Measurements from ENCODE around the gene HES5.
A peak's percentile ranks its signal among the peaks of the same experiment; 100 is the strongest.

Gene HES5

DNA sequence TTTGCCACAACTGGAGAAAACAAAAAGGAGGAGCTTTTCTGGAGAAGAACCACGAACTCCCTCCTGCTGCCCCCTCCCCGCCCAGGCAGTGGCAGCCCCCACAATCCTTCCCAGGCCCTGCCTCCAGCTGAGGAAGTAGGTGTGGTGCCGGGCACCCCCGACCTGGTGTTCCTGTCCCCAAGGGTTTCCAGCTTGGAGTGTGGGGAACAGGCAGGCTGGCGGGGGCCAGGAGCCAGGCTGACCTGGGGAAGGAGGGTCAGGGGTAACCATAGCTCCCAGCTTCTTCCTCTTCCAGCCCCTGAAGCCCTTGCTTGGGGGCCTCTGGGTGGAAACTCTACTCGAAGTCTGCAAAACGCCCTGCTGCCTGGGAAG, 4.2 kb upstream of the HES5 start:
- Histone ChIP-seq H3K4me3 (ENCODE audit: low read length) (no peak overlapping the region), H3K27me3 (ENCODE audit: control insufficient read depth, insufficient read depth, low read length) (no peaks in the 10 kb centered on the region), H3K36me3 (ENCODE audit: insufficient read depth, low read length) (no peaks in the 10 kb centered on the region), H3K4me1 (ENCODE audit: control insufficient read depth, insufficient read depth, low read length) (peaks cover 56% of the 10 kb centered on the region), H3K4me2 (ENCODE audit: low read length) (peak overlapping the region; percentile 39), H3K9ac (ENCODE audit: low read depth, low read length) (no peak overlapping the region), H3K9me3 (replicated peaks; ENCODE audit: low read length) (no peaks in the 10 kb centered on the region)

DNA sequence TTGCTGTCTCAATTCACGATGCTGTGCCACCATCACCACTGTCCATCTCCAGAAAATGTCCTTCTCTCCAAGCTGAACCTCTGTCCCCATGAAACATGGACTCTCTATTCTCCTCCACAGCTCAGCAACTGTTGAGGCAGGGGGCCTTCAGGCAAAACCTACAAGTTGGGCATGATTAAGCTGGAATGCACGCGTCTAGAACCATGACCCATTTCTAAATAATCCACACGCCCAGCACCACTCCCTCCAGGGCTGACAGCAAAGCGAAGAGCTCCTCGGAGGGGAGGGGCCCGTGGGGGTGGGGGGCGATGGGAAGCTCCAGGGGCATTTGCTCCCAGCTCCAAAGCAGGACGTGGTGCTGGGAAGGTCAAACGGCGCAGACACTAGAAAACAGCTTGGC, 3.3 kb upstream of the HES5 start:
- Histone ChIP-seq H3K4me3 (ENCODE audit: low read length) (peak overlapping the region; percentile 0), H3K4me2 (ENCODE audit: low read length) (peak overlapping the region; percentile 29), H3K36me3 (ENCODE audit: insufficient read depth, low read length) (no peaks in the 10 kb centered on the region), H3K9ac (ENCODE audit: low read depth, low read length) (peak overlapping the region; percentile 10), H3K9me3 (replicated peaks; ENCODE audit: low read length) (no peaks in the 10 kb centered on the region), H3K4me1 (ENCODE audit: control insufficient read depth, insufficient read depth, low read length) (peaks cover 64% of the 10 kb centered on the region), H3K27me3 (ENCODE audit: control insufficient read depth, insufficient read depth, low read length) (no peaks in the 10 kb centered on the region)

GRCh38 chr1:2532485-2533160, 2.6 kb upstream of the HES5 start:
- Histone ChIP-seq H3K4me2 (ENCODE audit: low read length) (peak overlapping the region; percentile 29), H3K9ac (ENCODE audit: low read depth, low read length) (peak overlapping the region; percentile 10), H3K9me3 (replicated peaks; ENCODE audit: low read length) (no peaks in the 10 kb centered on the region), H3K4me1 (ENCODE audit: control insufficient read depth, insufficient read depth, low read length) (peaks cover 70% of the 10 kb centered on the region), H3K36me3 (ENCODE audit: insufficient read depth, low read length) (no peaks in the 10 kb centered on the region), H3K4me3 (ENCODE audit: low read length) (peak overlapping the region; percentile 0), H3K27me3 (ENCODE audit: control insufficient read depth, insufficient read depth, low read length) (no peaks in the 10 kb centered on the region)

DNA sequence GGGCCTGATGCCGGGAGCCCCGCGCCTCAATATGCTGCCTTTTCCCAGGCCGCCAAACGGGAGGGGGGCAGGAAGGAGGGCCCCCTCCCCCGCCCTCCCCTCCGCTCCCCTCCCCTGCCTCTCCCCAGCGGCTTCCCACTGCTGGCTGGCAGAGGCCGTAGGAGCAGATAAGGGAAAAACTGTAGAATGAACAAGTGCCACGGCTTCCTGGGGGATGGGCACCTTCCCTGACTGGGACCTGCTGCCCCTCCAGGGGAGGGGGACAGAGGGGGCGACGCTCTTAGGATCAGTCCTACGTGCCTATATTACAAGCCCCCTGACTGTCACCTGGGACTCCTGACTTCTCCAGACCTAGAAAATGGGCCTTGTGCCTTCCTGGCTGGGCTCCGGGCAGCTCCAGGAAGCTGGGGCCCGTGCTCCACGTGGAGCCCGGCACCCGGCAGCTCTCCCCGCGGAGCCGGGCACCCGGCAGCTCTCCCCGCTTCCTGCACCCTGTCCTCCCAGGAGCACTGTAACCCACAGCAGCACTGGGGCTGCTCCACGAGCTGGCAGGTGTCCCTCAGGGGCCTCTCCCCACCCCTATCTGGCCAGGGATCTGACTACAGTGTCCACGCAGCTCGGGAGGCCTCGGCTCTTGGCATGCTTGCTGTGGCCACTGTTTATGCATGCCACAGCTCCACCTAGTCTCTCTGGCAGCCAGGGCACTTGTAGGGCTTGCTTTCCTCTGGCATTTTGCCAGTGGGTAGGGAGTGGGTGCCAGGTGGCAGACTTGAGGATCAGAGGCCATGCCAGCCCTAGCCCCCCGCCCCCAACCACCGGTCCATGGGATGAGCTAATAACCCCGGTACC, 674 bp upstream of the HES5 start:
- H3K9ac ChIP-seq (ENCODE audit: low read depth, low read length), result no peak overlapping the region
- peak overlapping the region; percentile 79 for H3K4me2 ChIP-seq (ENCODE audit: low read length)
- H3K36me3 ChIP-seq (ENCODE audit: insufficient read depth, low read length), result no peaks in the 10 kb centered on the region
- H3K4me3 ChIP-seq (ENCODE audit: low read length), result no peak overlapping the region
- H3K4me1 ChIP-seq (ENCODE audit: control insufficient read depth, insufficient read depth, low read length), result peaks cover 79% of the 10 kb centered on the region
- no peaks in the 10 kb centered on the region for H3K9me3 ChIP-seq (replicated peaks; ENCODE audit: low read length)
- H3K27me3 ChIP-seq (ENCODE audit: control insufficient read depth, insufficient read depth, low read length), result no peaks in the 10 kb centered on the region

- no peak overlapping the region for H3K4me3 ChIP-seq (ENCODE audit: low read length)
- H3K36me3 ChIP-seq (ENCODE audit: insufficient read depth, low read length), result no peaks in the 10 kb centered on the region
- peaks cover 76% of the 10 kb centered on the region for H3K4me1 ChIP-seq (ENCODE audit: control insufficient read depth, insufficient read depth, low read length)
- H3K9ac ChIP-seq (ENCODE audit: low read depth, low read length), result no peak overlapping the region
- H3K4me2 ChIP-seq (ENCODE audit: low read length), result peak overlapping the region; percentile 79
- no peaks in the 10 kb centered on the region for H3K27me3 ChIP-seq (ENCODE audit: control insufficient read depth, insufficient read depth, low read length)
- H3K9me3 ChIP-seq (replicated peaks; ENCODE audit: low read length), result no peaks in the 10 kb centered on the region
Measured at GRCh38 chr1:2528966-2529783, 888 bp downstream of the HES5 start.

DNA sequence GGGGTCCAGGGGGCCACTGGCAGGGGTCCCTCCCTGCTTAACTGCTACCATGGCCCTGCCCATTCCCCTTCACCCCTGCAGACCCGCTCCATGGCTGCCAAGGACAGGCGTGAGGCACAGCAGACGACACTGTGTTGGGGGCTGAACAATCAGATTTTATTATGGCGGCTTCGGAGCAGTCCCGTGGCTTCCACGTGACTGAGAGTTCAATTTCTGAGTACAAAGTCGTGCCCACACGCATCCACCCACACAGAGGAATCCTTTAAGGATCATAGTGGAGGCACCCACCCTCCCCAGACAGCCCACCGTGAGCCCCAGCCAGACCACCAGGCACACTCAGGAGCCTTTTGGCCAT, 1.5 kb downstream of the HES5 start:
- peaks cover 72% of the 10 kb centered on the region for H3K4me1 ChIP-seq (ENCODE audit: control insufficient read depth, insufficient read depth, low read length)
- H3K4me2 ChIP-seq (ENCODE audit: low read length), result peak overlapping the region; percentile 79
- H3K9ac ChIP-seq (ENCODE audit: low read depth, low read length), result no peak overlapping the region
- no peaks in the 10 kb centered on the region for H3K36me3 ChIP-seq (ENCODE audit: insufficient read depth, low read length)
- H3K9me3 ChIP-seq (replicated peaks; ENCODE audit: low read length), result no peaks in the 10 kb centered on the region
- no peak overlapping the region for H3K4me3 ChIP-seq (ENCODE audit: low read length)
- H3K27me3 ChIP-seq (ENCODE audit: control insufficient read depth, insufficient read depth, low read length), result no peaks in the 10 kb centered on the region

DNA sequence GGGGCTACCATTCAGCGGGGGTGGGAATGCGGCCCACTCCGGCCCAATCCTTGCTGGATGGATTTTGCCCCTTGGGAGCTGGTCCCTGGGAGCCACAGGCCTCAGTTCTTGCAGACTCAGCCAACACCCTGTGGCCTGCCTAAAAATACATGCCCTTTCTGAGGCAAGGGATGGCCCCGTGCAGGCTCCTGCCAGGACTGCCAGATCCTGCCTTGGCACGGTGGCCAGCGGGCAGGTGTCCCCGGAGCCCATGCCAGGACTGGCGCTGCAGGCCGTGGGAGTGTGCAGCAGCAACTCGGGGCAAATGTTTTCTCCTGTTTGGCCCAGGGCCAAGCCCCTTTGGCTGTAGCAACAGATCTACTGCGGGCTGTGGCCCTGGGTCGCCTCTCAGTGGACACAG, 2.0 kb downstream of the HES5 start:
- Histone ChIP-seq H3K9me3 (replicated peaks; ENCODE audit: low read length) (no peaks in the 10 kb centered on the region), H3K9ac (ENCODE audit: low read depth, low read length) (no peak overlapping the region), H3K36me3 (ENCODE audit: insufficient read depth, low read length) (no peaks in the 10 kb centered on the region), H3K4me3 (ENCODE audit: low read length) (no peak overlapping the region), H3K4me2 (ENCODE audit: low read length) (no peak overlapping the region), H3K27me3 (ENCODE audit: control insufficient read depth, insufficient read depth, low read length) (no peaks in the 10 kb centered on the region), H3K4me1 (ENCODE audit: control insufficient read depth, insufficient read depth, low read length) (peaks cover 72% of the 10 kb centered on the region)

- no peak overlapping the region for H3K9ac ChIP-seq (ENCODE audit: low read depth, low read length)
- no peak overlapping the region for H3K4me3 ChIP-seq (ENCODE audit: low read length)
- H3K9me3 ChIP-seq (replicated peaks; ENCODE audit: low read length), result no peaks in the 10 kb centered on the region
- H3K4me2 ChIP-seq (ENCODE audit: low read length), result no peak overlapping the region
- peaks cover 68% of the 10 kb centered on the region for H3K4me1 ChIP-seq (ENCODE audit: control insufficient read depth, insufficient read depth, low read length)
- no peaks in the 10 kb centered on the region for H3K27me3 ChIP-seq (ENCODE audit: control insufficient read depth, insufficient read depth, low read length)
- H3K36me3 ChIP-seq (ENCODE audit: insufficient read depth, low read length), result no peaks in the 10 kb centered on the region
Measured at GRCh38 chr1:2527556-2527860, 2.6 kb downstream of the HES5 start.

DNA sequence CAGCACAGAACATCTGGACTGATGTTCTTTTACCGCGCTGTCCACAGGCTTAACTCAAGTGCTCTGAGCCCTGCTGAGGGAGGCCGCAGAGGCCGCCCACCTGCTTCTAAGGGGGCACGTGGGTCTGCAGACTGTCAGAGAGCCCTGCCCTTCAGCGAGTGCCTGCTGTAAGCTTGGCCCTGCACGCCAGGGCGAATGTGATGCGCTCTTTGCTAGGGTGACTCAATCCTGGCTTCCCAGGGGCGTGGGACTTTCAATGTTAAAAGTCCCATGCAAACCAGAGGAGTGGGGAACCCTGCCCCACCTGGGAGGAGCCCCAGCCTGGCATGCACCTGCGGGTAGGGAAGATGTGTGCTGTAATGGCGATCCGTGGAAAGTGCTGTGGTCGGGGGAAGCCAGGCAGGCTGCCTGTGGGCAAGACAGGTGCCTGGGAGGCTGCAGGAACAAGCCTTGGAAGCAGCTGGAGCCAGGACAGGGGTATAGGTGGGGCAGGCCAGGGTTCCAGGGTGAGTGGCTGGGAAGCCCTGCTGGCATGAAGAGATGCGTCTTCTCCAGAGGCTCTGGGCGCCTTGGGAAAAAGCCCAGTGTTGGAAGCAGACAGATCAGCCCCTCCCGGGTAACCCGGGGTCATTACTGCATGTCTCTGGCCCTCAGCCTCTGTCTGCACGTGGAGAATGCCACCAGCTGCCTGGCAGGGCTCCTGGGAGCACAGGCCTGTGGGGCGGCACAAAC, 3.1 kb downstream of the HES5 start:
- Histone ChIP-seq H3K36me3 (ENCODE audit: insufficient read depth, low read length) (no peaks in the 10 kb centered on the region), H3K4me1 (ENCODE audit: control insufficient read depth, insufficient read depth, low read length) (peaks cover 63% of the 10 kb centered on the region), H3K9ac (ENCODE audit: low read depth, low read length) (no peak overlapping the region), H3K4me2 (ENCODE audit: low read length) (peak overlapping the region; percentile 86), H3K9me3 (replicated peaks; ENCODE audit: low read length) (no peaks in the 10 kb centered on the region), H3K27me3 (ENCODE audit: control insufficient read depth, insufficient read depth, low read length) (no peaks in the 10 kb centered on the region), H3K4me3 (ENCODE audit: low read length) (peak overlapping the region; percentile 98)

DNA sequence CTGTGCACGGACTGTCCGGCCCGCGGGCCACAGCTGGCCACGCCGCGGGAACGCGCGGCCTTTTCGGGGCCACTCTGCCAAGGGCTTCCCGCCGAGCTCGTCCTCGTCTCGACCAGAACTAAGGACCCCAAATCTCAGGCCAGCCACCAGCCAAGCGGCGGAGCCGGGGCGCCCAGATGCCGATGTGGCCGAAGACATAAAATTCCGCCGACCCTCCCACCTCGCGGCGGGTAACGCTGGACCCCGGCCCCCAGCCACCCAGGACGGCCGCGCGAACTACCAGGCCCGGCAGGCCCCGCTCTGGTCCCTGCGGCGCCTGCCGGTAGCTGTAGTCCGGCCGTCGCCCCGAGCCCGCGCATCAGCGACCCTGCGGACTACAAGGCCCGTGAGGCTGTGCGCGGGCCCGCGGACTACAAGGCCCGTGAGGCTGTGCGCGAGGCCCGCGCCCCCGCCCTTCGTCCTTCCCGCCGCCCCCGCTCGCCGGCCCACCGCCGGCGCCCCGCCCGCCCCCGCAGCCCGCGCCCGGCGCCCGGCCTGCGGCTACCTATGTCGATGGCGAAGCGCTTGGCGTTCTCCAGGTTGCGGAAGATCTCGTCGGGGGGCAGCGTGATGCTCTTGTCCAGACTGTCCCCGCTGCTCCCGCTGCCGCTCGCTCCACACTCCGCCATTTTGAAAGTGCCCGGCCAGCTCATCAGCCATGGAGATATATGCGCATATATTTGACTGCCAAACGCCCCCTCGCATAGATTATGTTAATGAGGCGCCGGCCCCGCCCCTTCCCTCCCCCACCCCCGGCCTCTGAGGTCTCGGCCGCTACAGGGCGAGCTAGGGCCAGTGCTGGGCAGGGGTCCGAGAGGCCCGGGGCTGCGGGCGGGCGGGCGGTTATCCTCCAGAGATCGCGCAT, 3.9 kb downstream of the HES5 start, which contains the start of gene PANK4:
Gene PANK4 (minus strand): TSS at position 677 of the 904 bp plus-strand sequence. CDS start 9 bp downstream, at position 668.
- Histone ChIP-seq H3K4me2 (ENCODE audit: low read length) (peak within 1 kb of the TSS; percentile 94), H3K9me3 (replicated peaks; ENCODE audit: low read length) (no peaks in the 10 kb centered on the region), H3K9ac (ENCODE audit: low read depth, low read length) (peak within 1 kb of the TSS; percentile 96), H3K36me3 (ENCODE audit: insufficient read depth, low read length) (peaks cover 4% of the 10 kb centered on the region), H3K27me3 (ENCODE audit: control insufficient read depth, insufficient read depth, low read length) (no peaks in the 10 kb centered on the region), H3K4me3 (ENCODE audit: low read length) (peak within 1 kb of the TSS; percentile 98), H3K4me1 (ENCODE audit: control insufficient read depth, insufficient read depth, low read length) (peaks cover 56% of the 10 kb centered on the region)
